Measurements from ENCODE around the gene NDUFA8.

DNA sequence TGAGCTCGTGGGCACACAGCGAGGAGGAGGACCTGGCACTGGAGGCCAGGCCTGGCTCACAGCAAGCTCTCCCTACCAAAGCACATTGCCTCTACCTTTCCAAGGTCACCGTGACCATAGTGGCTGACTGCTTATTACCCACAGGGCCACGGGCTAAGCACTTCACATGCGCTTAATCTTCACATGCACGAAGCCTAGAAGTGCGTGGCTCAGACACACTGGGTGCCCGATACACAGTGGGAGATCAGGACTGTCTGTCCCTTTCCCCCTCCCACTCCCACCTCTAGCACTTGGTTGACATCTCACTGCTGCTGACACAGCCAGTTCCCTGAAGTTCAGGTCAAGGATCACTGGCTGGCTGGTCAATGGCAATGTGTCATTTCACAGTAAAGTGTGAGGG is 45.6 kb upstream of the NDUFA8 start:
- TF ChIP-seq, protein P1, sequence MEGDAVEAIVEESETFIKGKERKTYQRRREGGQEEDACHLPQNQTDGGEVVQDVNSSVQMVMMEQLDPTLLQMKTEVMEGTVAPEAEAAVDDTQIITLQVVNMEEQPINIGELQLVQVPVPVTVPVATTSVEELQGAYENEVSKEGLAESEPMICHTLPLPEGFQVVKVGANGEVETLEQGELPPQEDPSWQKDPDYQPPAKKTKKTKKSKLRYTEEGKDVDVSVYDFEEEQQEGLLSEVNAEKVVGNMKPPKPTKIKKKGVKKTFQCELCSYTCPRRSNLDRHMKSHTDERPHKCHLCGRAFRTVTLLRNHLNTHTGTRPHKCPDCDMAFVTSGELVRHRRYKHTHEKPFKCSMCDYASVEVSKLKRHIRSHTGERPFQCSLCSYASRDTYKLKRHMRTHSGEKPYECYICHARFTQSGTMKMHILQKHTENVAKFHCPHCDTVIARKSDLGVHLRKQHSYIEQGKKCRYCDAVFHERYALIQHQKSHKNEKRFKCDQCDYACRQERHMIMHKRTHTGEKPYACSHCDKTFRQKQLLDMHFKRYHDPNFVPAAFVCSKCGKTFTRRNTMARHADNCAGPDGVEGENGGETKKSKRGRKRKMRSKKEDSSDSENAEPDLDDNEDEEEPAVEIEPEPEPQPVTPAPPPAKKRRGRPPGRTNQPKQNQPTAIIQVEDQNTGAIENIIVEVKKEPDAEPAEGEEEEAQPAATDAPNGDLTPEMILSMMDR (IDR thresholded peaks at IDR 0.05): no peak
- TF ChIP-seq ZFX (IDR thresholded peaks at IDR 0.05; ENCODE audit: borderline replicate concordance): no peak

Data from 22Rv1 (cell line).